HepG2 (cell line): ENCODE data around the gene NUDT2.

Experiments used
- MAZ ChIP-seq, 2 experiments: sonication (generic) in 1 of 2; formaldehyde crosslinking in 1 of 2; IDR thresholded peaks; 2 replicates each; pipeline versions ENCODE4 v1.5.0 to v1.6.1; 2012 to 2020; ENCODE audit warnings: low read depth in 2 of 2, mild to moderate bottlenecking in 2 of 2, borderline replicate concordance in 1 of 2, improper control_type of control experiment in 1 of 2, low read length in 1 of 2, missing genetic modification reagents in 1 of 2, moderate library complexity in 1 of 2
- RAD21 ChIP-seq: fragments of 450-650 bp; formaldehyde crosslinking; IDR thresholded peaks from 2 replicates; pipeline ENCODE4 v1.5.0; 2020; ENCODE audit warnings: mild to moderate bottlenecking
- ZMYM3 ChIP-seq: sonication (generic); formaldehyde crosslinking; IDR thresholded peaks from 2 replicates; pipeline ENCODE4 v1.5.1; 2020; ENCODE audit warnings: mild to moderate bottlenecking, missing genetic modification reagents
- ZSCAN29 ChIP-seq: sonication (generic); formaldehyde crosslinking; conservative IDR thresholded peaks from 2 replicates; pipeline ENCODE4 v1.4.0; 2020; ENCODE audit warnings: mild to moderate bottlenecking, missing genetic modification reagents

DNA sequence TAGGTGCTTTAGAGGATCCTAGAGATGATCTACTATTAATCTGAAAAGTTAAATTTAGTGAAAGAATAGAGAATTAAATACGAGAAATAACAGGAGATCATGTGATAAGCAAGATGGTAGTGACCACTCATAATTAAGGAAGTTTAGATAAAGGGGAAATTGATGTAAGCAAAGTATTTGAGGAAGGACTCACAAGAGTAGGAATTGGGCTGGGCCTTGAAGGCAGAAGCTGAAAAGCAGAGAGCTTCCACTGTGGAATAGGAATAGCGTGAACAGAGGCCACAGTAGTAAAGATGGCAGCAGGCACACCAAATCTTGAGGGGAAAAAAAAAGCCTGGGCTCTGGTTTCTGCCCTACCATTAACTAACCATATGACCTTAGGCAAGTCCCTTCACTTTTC, 38.3 kb upstream of the NUDT2 start:
- no peak for TF ChIP-seq RAD21 (CRISPR knock-in tag)
- no peak for TF ChIP-seq ZMYM3
- no peak for TF ChIP-seq ZSCAN29 (CRISPR knock-in tag)
- TF ChIP-seq MAZ (IDR thresholded peaks at IDR 0.05; ENCODE audit: borderline replicate concordance, low read depth, low read length) = no peak
- no peak for TF ChIP-seq MAZ (CRISPR knock-in tag; IDR thresholded peaks at IDR 0.05; ENCODE audit: low read depth)
